Superior temporal gyrus (tissue), 1 donor: Measurements from ENCODE around the gene ANKRD28.
"Not testable (repeated sequence)": the region's sequence is repeated elsewhere in the genome, so short reads cannot be mapped to it uniquely, and the experiment has no call there.

ENCODE experiments used
- DNase-seq: peaks from one replicate; pipeline ENCODE4 v3.0.0-alpha.2; 2016; ENCODE audit errors: extremely low spot score

Gene ANKRD28

GRCh38 chr3:15774931-15775560, 22.7 kb downstream of the ANKRD28 start:
- DNase-seq, result not testable (repeated sequence)

GRCh38 chr3:15771444-15771843, 26.3 kb downstream of the ANKRD28 start:
- no peak for DNase-seq

GRCh38 chr3:15769256-15769915, 28.4 kb downstream of the ANKRD28 start:
- DNase-seq, result no peak

- DNase-seq, result peak; percentile 34
These were observed 29.1 kb downstream of the ANKRD28 start for GRCh38 chr3:15768421-15769255.

GRCh38 chr3:15766406-15766805, 31.4 kb downstream of the ANKRD28 start:
- no peak for DNase-seq

DNA sequence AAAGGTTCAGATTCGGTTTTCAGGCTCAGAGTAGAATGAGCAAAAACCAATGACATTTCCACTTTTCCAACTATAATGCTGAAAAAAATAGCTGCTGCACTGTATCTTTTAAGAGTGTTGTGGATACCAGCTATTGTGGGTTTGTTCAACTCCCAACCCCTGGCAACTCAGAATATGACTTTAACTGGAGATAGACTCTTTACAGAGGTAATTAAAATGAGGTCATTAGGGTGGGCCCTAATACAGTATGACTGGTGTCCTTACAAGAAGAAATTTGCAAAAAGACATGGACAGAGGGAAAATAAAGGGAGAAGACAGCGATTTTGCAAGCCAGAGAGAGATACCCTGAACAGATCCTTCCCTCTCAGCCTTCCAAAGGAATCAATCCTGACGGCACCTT, 39.5 kb downstream of the ANKRD28 start:
- no peak for DNase-seq

GRCh38 chr3:15757824-15758223, 40.0 kb downstream of the ANKRD28 start:
- DNase-seq, result no peak

DNA sequence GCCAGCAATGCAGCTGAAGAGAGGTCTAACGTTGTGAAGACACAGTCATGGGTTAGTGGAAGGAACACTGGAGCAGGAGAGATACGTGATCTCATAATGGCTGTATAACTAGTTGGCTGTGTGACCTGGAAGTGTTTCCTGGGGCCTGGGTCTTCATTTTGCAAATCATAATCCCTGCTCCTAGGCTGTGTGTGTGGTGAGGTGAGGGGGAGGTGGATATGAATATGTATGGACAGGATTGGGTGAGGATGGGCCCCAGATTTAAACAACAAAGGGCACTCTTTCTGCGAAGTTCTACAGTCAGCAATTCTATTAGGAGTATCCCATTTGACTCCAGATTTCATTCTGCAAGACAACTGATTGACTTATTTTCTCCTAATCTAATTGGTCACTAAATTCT, 41.3 kb downstream of the ANKRD28 start:
- DNase-seq, result no peak

DNA sequence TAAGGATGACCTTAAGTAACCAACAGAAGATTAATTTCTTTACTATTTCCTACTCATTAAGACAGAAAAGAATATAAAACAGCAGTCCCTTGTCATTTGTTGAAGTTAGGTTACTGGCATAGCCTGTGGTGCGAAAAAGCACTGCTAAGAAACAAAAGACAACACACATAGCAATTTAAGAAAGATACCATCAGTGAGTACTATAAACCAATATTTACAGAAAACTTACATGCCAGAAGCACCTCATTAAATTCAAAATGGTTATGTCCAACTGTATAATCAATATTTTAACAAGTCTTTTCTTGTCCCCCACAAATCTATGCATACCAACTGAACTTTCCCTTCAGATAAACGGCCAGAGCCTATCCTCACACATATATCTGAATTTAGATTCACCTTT, 42.0 kb downstream of the ANKRD28 start:
- no peak for DNase-seq

GRCh38 chr3:15755181-15755580, 42.6 kb downstream of the ANKRD28 start:
- no peak for DNase-seq

GRCh38 chr3:15754047-15754446, 43.7 kb downstream of the ANKRD28 start:
- DNase-seq, result no peak

- DNase-seq, result peak; percentile 77
These were observed 44.6 kb downstream of the ANKRD28 start for GRCh38 chr3:15753056-15753710.

DNA sequence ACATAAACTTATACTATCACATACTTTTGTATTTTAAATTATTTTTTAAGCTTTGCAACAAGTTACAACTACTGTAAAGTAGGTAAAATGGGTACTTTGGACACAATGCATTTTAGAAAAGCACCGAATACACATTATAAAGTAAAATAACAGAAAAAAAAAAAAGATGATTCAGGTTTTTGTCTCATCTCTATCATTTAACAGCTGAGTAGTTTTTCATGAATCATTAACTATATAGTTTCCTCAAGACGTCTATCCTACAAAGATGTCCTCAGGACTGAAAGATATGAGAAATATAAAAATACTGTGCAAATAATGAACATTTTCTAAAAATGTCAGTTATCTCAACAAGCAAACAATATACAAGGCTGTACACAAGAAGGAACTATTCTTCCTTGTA, 46.9 kb downstream of the ANKRD28 start:
- no peak for DNase-seq

- no peak for DNase-seq
These were observed 47.6 kb downstream of the ANKRD28 start for GRCh38 chr3:15750143-15750542.

DNA sequence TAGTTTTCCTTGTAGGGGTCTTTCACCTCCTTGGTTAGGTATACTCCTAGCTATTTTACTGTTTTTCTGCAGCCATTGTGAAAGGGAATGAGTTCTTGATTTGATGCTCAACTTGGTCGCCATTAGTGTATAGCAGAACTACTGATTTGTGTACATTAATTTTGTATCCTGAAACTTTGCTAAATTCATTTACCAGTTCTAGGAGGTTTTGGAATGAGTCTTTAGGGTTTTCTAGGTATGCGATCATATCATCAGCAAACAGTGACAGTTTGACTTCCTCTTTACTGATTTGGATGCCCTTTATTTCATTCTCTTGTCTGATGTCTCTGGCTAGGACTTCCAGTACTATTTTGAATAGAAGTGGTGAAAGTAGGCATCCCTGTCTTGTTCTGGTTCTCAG, 51.9 kb downstream of the ANKRD28 start:
- not testable (repeated sequence) for DNase-seq

GRCh38 chr3:15744176-15744575, 53.6 kb downstream of the ANKRD28 start:
- no peak for DNase-seq

DNA sequence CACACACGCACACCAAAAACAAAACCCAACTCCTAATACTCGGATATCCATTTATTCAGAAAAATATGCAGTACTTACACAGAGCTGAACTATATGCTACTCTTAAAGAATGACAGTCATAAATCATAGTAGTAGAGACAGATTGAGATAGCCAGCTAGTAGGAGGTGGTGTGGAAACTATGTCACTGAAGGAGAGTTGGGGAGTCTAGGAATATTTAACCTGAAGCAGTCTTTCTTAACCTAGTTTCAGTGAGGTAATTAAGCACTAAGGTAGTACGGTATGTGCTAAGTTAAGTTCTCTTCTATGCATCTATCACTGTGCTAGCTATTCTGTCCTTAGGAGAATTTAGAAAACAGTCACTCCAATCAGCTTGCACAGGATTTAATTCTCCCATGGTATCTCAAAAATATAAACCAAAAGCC, 54.2 kb downstream of the ANKRD28 start:
- DNase-seq, result no peak

DNA sequence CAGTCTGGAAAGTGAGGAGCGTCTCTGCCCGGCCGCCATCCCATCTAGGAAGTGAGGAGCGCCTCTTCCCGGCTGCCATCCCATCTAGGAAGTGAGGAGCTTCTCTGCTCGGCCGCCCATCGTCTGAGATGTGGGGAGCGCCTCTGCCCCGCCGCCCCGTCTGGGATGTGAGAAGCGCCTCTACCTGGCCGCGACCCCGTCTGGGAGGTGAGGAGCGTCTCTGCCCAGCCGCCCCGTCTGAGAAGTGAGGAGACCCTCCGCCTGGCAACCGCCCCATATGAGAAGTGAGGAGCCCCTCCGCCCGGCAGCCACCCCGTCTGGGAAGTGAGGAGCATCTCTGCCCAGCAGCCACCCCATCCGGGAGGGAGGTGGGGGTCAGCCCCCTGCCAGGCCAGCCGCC, 55.5 kb downstream of the ANKRD28 start:
- DNase-seq, result not testable (repeated sequence)

GRCh38 chr3:15738616-15739005, 59.2 kb downstream of the ANKRD28 start:
- not testable (repeated sequence) for DNase-seq

- no peak for DNase-seq
These were observed 66.8 kb downstream of the ANKRD28 start for GRCh38 chr3:15731024-15731423.

DNA sequence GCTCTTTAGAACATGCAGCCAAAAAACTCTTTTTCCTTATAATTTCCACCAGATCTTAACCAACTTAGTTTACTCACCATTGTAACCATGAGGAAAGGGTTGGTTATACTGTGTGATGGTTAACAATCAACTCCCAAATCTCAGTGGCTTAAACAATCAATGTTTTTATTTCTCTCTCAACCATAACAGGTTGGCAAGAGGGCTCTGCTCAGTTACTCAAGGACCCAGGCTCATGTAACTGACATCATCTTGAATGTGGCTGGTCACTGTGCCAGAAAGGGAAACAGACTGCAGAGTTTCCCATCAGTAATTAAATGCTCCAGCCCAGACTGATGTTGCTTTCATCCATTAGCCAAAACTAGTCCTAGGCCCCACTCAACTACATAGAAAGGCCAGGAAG, 69.0 kb downstream of the ANKRD28 start:
- no peak for DNase-seq

DNA sequence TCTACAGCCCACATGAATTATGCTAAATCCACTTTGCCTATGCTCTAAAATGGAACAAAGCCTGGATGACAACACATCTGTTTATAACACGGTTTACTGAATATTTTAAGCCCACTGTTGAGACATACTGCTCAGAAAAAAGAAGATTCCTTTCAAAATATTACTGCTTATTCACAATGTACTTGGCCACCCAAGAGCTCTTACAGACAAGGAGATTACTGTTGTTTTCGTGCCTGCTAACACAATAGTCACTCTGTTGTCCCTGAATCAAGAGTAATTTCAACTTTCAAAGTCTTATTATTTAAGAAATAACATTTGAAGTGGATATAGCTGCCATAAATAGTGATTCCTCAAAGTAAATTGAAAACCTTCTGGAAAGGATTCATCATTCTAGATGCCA, 70.9 kb downstream of the ANKRD28 start:
- DNase-seq, result no peak
